Neuron (in vitro differentiated cells): Measurements from ENCODE around the gene MUC6.

Experiments used
- H2AFZ ChIP-seq: one replicate; pipeline ENCODE4 v1.6.1; 2013; ENCODE audit warnings: low read depth, mild to moderate bottlenecking, inconsistent platforms, low read length, moderate library complexity
- H3K27me3 ChIP-seq: one replicate; pipeline ENCODE4 v1.6.1; 2013; ENCODE audit warnings: low read length; ENCODE audit not compliant: insufficient read depth
- H3K36me3 ChIP-seq: one replicate; pipeline ENCODE4 v1.6.1; 2013; ENCODE audit warnings: low read length; ENCODE audit not compliant: insufficient read depth
- H3K4me1 ChIP-seq: one replicate; pipeline ENCODE4 v1.6.1; 2013; ENCODE audit warnings: low read length; ENCODE audit not compliant: insufficient read depth
- H3K4me3 ChIP-seq: 2 replicates; pipeline ENCODE4 v1.5.1; 2013; ENCODE audit warnings: mild to moderate bottlenecking, low read length, moderate library complexity
- H3K9me3 ChIP-seq: one replicate; pipeline ENCODE4 v1.6.1; 2013; ENCODE audit warnings: low read length

The MUC6 gene

DNA sequence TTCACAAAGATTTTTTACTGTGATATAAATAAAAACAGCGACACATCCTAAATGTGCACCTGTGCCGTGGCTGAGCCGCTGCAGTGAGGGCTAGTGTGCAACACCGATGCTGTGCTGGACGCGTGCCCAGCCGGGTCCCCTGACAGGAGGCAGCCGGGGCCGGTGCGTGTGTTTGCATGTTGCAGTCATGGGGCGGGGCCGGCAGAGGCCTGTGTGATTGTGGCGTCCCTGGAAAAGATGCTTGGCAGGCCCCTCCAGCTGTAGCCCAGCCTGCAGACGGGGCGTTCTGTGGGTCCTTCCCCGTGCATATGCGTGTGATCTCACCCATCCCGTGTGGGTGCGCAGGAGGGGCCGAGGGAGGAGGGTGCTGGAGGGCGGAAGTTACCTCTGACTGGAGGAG lies 30.6 kb downstream of the MUC6 start:
- no peak overlapping the region for H2AFZ ChIP-seq
- peaks cover 17% of the 10 kb centered on the region for H3K4me1 ChIP-seq
- H3K36me3 ChIP-seq, result peaks cover 68% of the 10 kb centered on the region
- H3K4me3 ChIP-seq, result no peak overlapping the region
- no peaks in the 10 kb centered on the region for H3K9me3 ChIP-seq
- no peaks in the 10 kb centered on the region for H3K27me3 ChIP-seq

DNA sequence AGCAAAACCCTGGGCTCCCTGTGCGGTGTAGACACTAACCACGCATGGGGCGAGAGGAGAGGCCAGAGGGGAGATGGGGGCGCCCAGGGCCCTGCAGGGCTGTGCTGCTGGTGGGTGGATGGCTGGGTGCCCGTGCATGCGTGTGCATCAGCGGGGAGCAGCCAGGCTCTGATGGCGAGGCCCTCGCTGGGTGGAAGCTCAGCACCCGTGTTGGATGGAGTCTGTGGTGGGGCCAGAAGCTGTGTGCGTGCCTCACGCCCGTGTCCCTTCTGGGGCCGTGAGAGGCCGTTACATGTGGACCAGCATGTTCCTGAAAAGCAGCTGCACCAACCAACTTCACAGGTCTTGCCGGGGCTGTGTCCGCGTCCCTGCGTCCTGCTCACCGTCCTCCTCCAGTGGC lies 33.4 kb downstream of the MUC6 start:
- H3K4me1 ChIP-seq, result peaks cover 5% of the 10 kb centered on the region
- peaks cover 58% of the 10 kb centered on the region for H3K36me3 ChIP-seq
- H2AFZ ChIP-seq, result no peak overlapping the region
- no peaks in the 10 kb centered on the region for H3K9me3 ChIP-seq
- no peaks in the 10 kb centered on the region for H3K27me3 ChIP-seq
- no peak overlapping the region for H3K4me3 ChIP-seq

DNA sequence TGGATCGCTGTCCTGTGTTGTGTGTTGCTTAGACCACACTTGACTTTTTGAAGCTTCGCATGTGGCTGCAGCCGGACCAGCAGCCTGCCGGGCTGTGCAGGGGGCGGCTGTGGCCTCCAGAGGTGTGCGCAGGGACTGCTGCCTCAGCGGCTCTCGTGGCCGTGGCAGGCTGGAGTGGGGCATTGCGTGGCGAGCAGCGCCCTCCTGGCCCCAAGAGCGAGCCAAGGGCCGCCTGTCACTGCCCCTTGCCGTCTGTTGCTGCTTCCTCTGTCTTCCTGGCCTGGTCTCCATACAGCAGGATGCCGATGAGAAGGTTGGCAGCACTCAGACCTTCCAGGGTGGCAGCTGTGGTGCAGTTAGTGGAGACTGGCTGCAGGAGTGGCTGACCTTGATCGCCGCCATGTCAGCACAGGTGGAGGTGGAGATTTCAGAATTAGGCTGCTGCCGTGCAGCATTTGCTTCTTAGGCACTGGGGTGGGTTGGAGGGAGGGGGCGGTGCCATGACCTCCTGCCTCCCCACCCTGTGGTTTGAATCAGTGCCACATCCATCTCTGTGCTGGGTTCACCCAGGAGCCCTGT lies 34.0 kb downstream of the MUC6 start:
- Histone ChIP-seq H3K9me3 (no peaks in the 10 kb centered on the region), H3K4me3 (no peak overlapping the region), H2AFZ (no peak overlapping the region), H3K27me3 (no peaks in the 10 kb centered on the region), H3K36me3 (peaks cover 52% of the 10 kb centered on the region), H3K4me1 (no peaks in the 10 kb centered on the region)

DNA sequence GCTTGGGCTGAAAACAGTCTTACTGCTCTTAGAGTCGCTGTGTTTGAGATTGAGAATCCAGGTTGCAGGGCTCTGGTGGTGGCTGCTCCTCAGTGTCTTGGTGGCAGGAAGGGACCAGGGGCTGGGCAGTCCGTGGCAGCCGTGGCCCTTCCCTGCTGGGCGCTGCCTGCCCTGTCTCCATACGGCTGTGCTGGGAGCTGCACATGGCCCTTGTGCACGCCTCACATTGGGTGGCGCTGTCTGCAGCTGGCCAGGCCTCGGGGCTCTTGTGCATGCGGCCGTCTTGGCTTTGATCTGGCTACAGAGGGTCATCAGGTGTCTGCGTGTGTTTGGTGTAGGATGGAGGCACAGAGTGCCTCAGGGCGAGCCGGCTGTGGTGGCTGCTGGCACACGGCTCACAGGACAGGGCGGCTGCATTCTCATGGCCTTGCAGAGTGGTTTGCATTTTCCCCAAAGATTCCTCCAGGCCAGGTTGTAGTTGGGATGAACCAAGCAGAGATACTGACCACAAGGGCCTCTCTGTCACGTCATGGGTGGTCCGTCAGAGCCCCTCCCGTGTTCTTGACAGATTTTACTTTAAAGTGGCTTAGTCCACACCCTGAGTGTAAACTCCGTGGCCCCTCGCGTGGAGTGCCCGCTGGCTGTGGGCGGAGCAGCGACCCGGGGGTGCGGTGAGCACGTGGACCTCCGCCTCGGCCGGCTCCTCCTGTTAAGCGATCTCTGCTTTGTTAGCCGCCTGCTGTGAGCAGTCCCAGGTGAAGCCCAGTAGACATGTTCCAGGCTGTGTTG lies 34.7 kb downstream of the MUC6 start:
- Histone ChIP-seq H3K9me3 (no peaks in the 10 kb centered on the region), H3K36me3 (peaks cover 48% of the 10 kb centered on the region), H3K4me3 (no peak overlapping the region), H2AFZ (no peak overlapping the region), H3K27me3 (no peaks in the 10 kb centered on the region), H3K4me1 (no peaks in the 10 kb centered on the region)

DNA sequence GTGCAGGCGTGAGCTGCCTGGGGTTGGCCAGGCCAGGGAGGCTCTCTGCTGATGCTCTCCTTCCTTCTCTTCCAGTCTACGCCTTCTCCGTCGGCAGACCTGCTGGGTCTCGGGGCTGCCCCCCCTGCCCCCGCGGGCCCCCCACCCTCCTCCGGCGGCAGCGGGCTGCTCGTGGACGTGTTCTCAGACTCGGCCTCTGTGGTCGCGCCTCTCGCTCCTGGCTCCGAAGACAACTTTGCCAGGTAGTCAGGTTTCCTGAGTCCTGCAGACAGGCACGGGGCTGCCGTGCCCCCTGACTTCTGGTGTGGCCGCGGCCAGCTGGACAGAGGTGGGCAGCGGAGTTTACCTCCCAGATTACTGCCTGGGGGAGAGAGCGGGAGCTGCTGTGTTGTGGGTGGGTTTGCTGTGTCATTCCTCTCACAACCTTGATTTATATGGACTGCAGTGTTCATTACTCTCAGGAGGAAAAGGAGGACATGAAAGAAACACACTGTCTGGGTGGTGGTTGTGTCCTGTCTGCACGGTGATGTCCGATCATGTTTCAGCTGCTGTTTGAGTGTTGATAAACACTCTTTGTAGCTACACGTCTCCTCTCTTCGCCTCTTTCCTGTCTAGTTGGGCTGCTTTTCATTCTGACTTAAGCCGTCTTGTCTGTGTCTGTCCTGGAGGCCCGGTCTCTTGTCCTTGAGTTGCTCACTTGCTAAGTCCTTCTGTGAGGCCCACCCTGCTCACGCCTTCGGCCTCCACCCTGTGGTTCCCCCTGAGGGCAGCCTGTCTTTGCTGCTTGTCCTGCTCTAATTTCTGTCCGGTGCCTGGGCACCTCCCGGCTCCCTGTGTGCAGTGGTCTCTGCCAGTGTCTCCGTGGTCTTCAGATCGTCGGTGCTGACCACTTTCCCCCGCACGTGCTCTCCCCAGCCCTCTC lies 35.9 kb downstream of the MUC6 start:
- Histone ChIP-seq H2AFZ (no peak overlapping the region), H3K9me3 (no peaks in the 10 kb centered on the region), H3K27me3 (no peaks in the 10 kb centered on the region), H3K36me3 (peaks cover 46% of the 10 kb centered on the region), H3K4me1 (peaks cover 8% of the 10 kb centered on the region), H3K4me3 (no peak overlapping the region)

DNA sequence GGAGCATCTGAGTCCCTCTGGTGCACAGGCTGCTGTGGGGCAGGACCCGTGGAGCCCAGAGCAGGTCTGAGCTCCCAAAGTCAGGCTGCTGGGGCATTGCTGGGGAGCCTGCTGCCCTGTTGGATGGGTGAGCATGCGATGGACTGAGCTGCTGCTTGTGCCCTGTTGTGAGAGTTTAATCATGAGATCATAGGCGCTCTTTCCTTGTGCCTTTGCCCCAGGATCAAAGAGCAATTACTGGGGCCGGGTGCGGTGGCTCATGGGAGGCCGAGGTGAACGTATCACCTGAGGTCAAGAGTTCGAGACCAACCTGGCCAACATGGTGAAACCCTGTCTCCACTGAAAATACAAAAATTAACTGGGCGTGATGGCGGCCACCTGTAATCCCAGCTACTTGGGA lies 37.5 kb downstream of the MUC6 start:
- H3K9me3 ChIP-seq, result no peaks in the 10 kb centered on the region
- peaks cover 8% of the 10 kb centered on the region for H3K4me1 ChIP-seq
- H3K36me3 ChIP-seq, result peaks cover 44% of the 10 kb centered on the region
- no peaks in the 10 kb centered on the region for H3K27me3 ChIP-seq
- H3K4me3 ChIP-seq, result no peak overlapping the region
- H2AFZ ChIP-seq, result no peak overlapping the region

DNA sequence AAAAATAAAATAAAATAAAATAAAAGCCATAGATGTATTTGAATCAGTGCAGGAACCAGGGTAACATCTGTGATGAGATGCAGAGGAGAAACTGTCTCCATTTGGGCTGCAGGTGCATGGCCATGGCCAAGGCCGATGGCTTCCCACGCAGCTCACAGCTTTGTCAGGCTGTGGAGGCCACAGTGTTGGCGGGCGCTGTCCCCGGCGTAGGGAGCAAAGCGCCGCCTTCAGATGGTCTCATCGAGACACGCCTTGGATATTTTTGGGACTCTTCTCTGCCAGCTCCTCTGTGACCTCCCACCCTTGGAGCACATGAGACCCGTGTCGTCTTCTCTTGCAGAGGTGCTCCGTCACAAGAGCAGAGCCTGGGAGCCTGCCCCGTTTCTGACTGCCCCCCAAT lies 38.6 kb downstream of the MUC6 start:
- H3K4me3 ChIP-seq, result no peak overlapping the region
- peaks cover 8% of the 10 kb centered on the region for H3K4me1 ChIP-seq
- no peaks in the 10 kb centered on the region for H3K27me3 ChIP-seq
- peaks cover 50% of the 10 kb centered on the region for H3K36me3 ChIP-seq
- H3K9me3 ChIP-seq, result no peaks in the 10 kb centered on the region
- H2AFZ ChIP-seq, result no peak overlapping the region

DNA sequence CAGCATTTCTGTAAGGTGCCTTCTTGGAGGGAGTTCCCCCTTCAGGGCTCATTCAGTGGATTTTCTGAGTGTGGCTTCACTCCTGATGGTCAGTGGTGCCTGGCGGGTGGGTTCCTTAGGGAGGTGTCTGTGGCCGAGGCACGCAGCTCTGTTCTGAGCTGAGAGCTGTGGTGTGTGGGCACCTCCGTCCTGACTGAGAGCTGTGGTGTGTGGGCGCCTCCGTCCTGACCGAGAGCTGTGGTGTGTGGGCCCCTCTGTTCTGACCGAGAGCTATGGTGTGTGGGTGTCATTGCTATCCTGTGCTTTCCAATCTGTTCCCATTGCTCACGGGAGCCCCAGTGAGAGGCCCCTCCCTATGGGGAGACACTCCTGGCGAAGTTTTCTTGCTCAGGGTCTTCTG lies 39.8 kb downstream of the MUC6 start:
- no peak overlapping the region for H3K4me3 ChIP-seq
- no peaks in the 10 kb centered on the region for H3K27me3 ChIP-seq
- H3K4me1 ChIP-seq, result peaks cover 8% of the 10 kb centered on the region
- no peak overlapping the region for H2AFZ ChIP-seq
- peaks cover 52% of the 10 kb centered on the region for H3K36me3 ChIP-seq
- no peaks in the 10 kb centered on the region for H3K9me3 ChIP-seq

DNA sequence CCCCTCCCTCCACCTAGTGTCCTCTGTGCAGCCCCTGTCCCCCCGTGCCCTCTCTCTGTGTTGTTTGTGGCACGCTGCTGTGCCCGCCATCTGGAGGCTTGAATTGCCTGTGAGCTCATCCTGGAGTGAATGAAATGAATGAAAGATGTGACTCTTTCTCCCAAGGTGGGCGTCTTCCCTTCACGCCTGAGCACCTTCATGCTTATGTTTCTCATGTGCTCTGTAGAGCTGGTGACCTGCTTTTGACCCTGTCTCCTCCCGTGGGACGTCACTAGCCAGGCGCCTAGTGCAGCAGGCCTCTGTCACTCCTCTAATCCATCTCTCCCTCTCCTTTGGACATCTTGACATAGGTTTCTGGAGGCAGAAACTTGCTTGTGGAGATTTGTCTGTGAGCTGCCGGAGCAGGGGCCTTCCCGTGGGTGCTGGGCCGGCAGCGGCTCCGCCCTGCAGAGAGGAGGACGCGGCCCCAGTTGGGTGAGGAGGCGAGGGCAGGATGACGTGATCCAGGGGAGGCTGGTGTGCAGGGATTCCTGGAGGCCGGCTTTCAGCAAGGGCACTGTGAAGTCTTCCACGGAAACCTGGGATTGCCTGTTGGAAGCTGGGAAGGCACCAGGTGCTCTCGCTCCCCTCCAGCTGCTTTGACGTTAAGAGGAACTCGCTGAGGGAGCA lies 40.6 kb downstream of the MUC6 start:
- no peaks in the 10 kb centered on the region for H3K27me3 ChIP-seq
- H3K36me3 ChIP-seq, result peaks cover 50% of the 10 kb centered on the region
- no peak overlapping the region for H3K4me3 ChIP-seq
- H3K4me1 ChIP-seq, result peaks cover 8% of the 10 kb centered on the region
- no peak overlapping the region for H2AFZ ChIP-seq
- H3K9me3 ChIP-seq, result no peaks in the 10 kb centered on the region

DNA sequence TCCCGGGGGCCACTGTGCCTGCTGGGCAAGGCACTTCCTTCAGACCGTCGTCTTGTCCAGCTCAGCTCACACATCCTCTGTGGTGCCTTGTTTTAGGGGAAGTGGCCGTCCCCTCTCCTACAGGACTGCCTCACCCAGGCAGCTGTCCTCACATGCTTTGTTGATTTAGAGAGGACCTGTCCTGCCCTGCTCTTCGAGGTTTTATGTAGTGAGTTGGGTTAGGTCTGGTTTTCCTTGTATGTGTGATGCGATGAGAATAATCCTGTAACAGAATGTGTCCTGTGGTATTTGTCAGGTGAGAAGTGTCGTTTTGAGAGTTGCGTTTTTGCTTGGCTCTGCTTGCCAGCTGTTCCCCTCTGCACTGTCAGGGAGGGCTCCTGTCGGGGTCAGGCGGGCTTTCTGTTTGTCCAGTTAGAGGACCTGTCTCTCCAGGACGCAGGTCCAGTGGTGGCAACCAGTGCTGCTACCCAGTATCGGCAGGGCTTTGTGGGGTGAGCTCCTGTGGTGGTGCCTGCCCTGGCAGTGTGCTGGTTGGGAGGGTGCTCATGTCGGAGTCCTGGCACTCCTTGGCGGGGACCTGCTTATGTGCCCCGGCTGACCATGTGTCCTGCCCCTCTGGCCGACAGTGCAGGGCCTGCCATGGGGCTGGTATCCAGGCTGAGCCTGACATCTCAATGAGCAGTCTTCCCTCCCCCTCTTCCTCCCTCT lies 41.3 kb downstream of the MUC6 start:
- H3K27me3 ChIP-seq, result no peaks in the 10 kb centered on the region
- no peak overlapping the region for H2AFZ ChIP-seq
- H3K36me3 ChIP-seq, result peaks cover 48% of the 10 kb centered on the region
- peaks cover 8% of the 10 kb centered on the region for H3K4me1 ChIP-seq
- H3K9me3 ChIP-seq, result no peaks in the 10 kb centered on the region
- H3K4me3 ChIP-seq, result no peak overlapping the region

DNA sequence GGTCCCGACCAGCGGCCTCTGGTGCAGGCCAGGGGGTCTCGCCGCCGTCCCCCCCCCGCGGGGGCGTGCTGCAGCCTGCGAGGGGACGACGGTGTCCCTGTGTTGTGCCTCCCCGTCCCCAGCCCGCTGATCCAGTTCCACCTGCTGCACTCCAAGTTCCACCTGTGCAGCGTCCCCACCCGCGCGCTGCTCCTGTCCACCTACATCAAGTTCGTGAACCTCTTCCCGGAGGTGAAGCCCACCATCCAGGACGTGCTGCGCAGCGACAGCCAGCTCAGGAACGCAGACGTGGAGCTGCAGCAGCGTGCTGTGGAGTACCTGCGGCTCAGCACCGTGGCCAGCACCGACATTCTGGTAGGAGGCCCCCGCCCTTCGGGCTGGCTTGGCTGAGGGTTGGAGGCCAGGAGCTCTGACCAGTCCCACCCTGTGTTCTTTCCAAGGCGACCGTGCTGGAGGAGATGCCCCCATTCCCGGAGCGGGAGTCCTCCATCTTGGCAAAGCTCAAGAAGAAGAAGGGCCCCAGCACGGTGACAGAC lies 42.8 kb downstream of the MUC6 start:
- Histone ChIP-seq H3K27me3 (no peaks in the 10 kb centered on the region), H2AFZ (no peak overlapping the region), H3K4me3 (no peak overlapping the region), H3K4me1 (peaks cover 8% of the 10 kb centered on the region), H3K36me3 (peaks cover 57% of the 10 kb centered on the region), H3K9me3 (no peaks in the 10 kb centered on the region)

DNA sequence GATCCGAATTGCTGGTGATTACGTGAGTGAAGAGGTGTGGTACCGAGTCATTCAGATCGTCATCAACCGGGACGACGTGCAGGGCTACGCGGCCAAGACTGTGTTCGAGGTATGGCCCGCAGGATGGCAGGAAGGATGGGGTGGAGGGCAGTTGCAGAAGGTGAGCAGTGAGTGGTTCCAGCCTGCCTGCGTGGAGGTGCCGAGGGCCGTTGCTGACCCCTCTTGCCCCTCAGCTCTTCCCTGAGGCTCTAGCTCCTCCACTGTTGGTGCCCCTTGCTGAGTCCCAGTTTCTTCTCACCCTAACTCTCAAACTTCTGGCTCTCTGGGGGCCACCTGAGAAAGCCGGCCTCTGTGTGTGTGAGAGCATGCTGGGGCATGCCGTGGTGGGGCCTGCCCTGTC lies 43.9 kb downstream of the MUC6 start:
- Histone ChIP-seq H3K9me3 (no peaks in the 10 kb centered on the region), H2AFZ (no peak overlapping the region), H3K27me3 (no peaks in the 10 kb centered on the region), H3K36me3 (peaks cover 69% of the 10 kb centered on the region), H3K4me1 (peaks cover 8% of the 10 kb centered on the region), H3K4me3 (no peak overlapping the region)
